ENCODE measurements around the gene EFNB2. TPM values are rescaled to one million over a fixed set of nuclear protein-coding genes. Genes with fewer than 3 reads are reported as not detected.

Gene EFNB2
- total and polyA plus RNA-seq, 9 of the 15 experiments (the other 6 are each of a cell fraction or from before 2014, with no cell fraction given) = 0.01 to 0.29 (median 0.18) TPM

GRCh38 chr13:106514928-106515634 is 20.4 kb downstream of the EFNB2 start:
- 4% methylated on average over 15 of the region's 15 CpGs for WGBS (ENCODE audit: insufficient coverage, low coverage, missing lambda C conversion rate)
- in situ Hi-C loops (cut with MboI) (no loop called here), intact Hi-C loops (cut with micrococcal nuclease) (no loop called here)
- BruUV-seq (replicated peaks) = no TSS peak
- DNase-seq (ENCODE audit: extremely low read depth in 1 of 4, low spot score in 3 of 4) (no peak), FAIRE-seq (no peak), ATAC-seq (no peak)
- Histone ChIP-seq H3K27ac (ENCODE audit: extremely low read depth, low read depth, low read length) (no peak overlapping the region), H3K9ac (ENCODE audit: insufficient read depth in 1 of 2, low read depth in 2 of 2, low read length in 2 of 2) (no peak overlapping the region), H3K36me3 (ENCODE audit: control insufficient read depth, insufficient read depth, low read length) (no peaks in the 10 kb centered on the region), H3K27me3 (ENCODE audit: control insufficient read depth in 2 of 2, insufficient read depth in 2 of 2, low read length in 2 of 2) (no peaks in the 10 kb centered on the region), H3K79me2 (ENCODE audit: control insufficient read depth, insufficient read depth, low read length) (no peaks in the 10 kb centered on the region), H4K20me1 (replicated peaks; ENCODE audit: control insufficient read depth, insufficient read depth, low read length) (no peaks in the 10 kb centered on the region), H2AFZ (ENCODE audit: low read depth, low read length) (no peak overlapping the region), H3K9me1 (ENCODE audit: control insufficient read depth, insufficient read depth, low read length) (no peaks in the 10 kb centered on the region), H3K4me1 (replicated peaks in 1 of 2; ENCODE audit: control insufficient read depth in 2 of 2, insufficient read depth in 2 of 2, low read length in 2 of 2) (no peaks in the 10 kb centered on the region), H3K4me2 (ENCODE audit: insufficient read depth, low read length) (no peak overlapping the region), H3K4me3 (no peak overlapping the region), H3K9me3 (replicated peaks; ENCODE audit: control insufficient read depth, insufficient read depth, low read depth, low read length) (no peaks in the 10 kb centered on the region)
- ChIA-PET CTCF (ENCODE audit: low intra/inter-chr PET ratio) (no interaction called here), POLR2A (interaction anchor here (0.6 to 1.0 kb wide), 2 partner anchors 20 to 95 kb away, joined by 3 read pairs; partner anchors contain the start of gene EFNB2)
- no peak for TF ChIP-seq ZNF124 (CRISPR knock-in tag; IDR thresholded peaks at IDR 0.05)
- TF ChIP-seq TARDBP (IDR thresholded peaks at IDR 0.05) = no peak
- TF ChIP-seq THRA (IDR thresholded peaks at IDR 0.05) = no peak
- TF ChIP-seq, protein P1, sequence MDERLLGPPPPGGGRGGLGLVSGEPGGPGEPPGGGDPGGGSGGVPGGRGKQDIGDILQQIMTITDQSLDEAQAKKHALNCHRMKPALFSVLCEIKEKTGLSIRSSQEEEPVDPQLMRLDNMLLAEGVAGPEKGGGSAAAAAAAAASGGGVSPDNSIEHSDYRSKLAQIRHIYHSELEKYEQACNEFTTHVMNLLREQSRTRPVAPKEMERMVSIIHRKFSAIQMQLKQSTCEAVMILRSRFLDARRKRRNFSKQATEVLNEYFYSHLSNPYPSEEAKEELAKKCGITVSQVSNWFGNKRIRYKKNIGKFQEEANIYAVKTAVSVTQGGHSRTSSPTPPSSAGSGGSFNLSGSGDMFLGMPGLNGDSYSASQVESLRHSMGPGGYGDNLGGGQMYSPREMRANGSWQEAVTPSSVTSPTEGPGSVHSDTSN (CRISPR knock-in tag; IDR thresholded peaks at IDR 0.05; ENCODE audit: low read depth) = no peak
- TF ChIP-seq, protein P1 (tag; conservative IDR thresholded peaks at IDR 0.05; ENCODE audit: low read depth) = no peak
- no peak for TF ChIP-seq ZNF398 (CRISPR knock-in tag; IDR thresholded peaks at IDR 0.05)
- no peak for TF ChIP-seq ELK3 (CRISPR knock-in tag; IDR thresholded peaks at IDR 0.05)
- no peak for TF ChIP-seq TFE3 (CRISPR knock-in tag; IDR thresholded peaks at IDR 0.05)
- TF ChIP-seq ZNF311 (CRISPR knock-in tag; IDR thresholded peaks at IDR 0.05) = no peak
- TF ChIP-seq, protein P2, sequence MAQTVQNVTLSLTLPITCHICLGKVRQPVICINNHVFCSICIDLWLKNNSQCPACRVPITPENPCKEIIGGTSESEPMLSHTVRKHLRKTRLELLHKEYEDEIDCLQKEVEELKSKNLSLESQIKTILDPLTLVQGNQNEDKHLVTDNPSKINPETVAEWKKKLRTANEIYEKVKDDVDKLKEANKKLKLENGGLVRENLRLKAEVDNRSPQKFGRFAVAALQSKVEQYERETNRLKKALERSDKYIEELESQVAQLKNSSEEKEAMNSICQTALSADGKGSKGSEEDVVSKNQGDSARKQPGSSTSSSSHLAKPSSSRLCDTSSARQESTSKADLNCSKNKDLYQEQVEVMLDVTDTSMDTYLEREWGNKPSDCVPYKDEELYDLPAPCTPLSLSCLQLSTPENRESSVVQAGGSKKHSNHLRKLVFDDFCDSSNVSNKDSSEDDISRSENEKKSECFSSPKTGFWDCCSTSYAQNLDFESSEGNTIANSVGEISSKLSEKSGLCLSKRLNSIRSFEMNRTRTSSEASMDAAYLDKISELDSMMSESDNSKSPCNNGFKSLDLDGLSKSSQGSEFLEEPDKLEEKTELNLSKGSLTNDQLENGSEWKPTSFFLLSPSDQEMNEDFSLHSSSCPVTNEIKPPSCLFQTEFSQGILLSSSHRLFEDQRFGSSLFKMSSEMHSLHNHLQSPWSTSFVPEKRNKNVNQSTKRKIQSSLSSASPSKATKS (CRISPR knock-in tag; IDR thresholded peaks at IDR 0.05) = no peak

Measured in K562 (cell line).